GM12864 (cell line): ENCODE results near the gene MTA3.

Source experiments
- DNase-seq: peaks from one replicate; pipeline ENCODE4 v3.0.0-alpha.2; 2011; ENCODE audit warnings: low read depth
- H3K4me3 ChIP-seq: 2 replicates; pipeline ENCODE4 v1.5.1; 2011; ENCODE audit warnings: mild to moderate bottlenecking, low read depth, low read length, control low read depth
- CTCF ChIP-seq: IDR thresholded peaks from 2 replicates; pipeline ENCODE4 v1.5.1; 2011; ENCODE audit warnings: low read depth, mild to moderate bottlenecking, moderate library complexity, low read length, control low read depth, inconsistent platforms; ENCODE audit errors: missing control alignments

The MTA3 gene

GRCh38 chr2:42801381-42801780 is 232.9 kb downstream of the MTA3 start:
- H3K4me3 ChIP-seq, result no peak overlapping the region
- DNase-seq, result no peak
- TF ChIP-seq CTCF, result no peak

- no peak for TF ChIP-seq CTCF
- no peak overlapping the region for H3K4me3 ChIP-seq
- DNase-seq, result no peak
Observed at GRCh38 chr2:42802150-42802549, 233.7 kb downstream of the MTA3 start.

- DNase-seq, result no peak
- H3K4me3 ChIP-seq, result no peak overlapping the region
- no peak for TF ChIP-seq CTCF
Observed at GRCh38 chr2:42804338-42804737, 235.9 kb downstream of the MTA3 start.

DNA sequence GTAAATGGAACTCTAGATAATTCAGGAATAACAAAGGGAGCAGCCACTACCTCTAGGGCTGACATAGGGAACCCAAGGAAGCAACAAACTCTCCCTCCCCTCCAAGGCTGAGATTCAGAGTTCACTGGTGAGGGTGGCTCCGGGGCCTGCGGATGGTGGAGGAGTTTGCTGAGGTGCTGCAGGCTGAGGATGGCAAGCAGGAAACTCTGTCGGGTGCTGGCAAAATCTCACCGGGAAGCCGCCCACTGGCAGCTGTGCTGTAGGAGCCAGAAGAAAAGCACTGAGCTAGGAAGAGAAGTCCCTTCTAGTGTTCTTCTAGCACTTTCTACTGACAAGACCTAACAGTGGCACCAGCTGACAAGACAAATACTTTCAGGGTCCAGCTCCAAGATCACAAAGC is 236.5 kb downstream of the MTA3 start:
- DNase-seq, result no peak
- H3K4me3 ChIP-seq, result no peak overlapping the region
- no peak for TF ChIP-seq CTCF
